Activated T-helper 2 cell treated with anti-CD3 and anti-CD28 coated beads, Interferon-gamma antibody, Interleukin-2, Interleukin-4, amounts not matched to agents 10 μg/mL and 5 μg/mL and 100 μg/mL, durations not matched to agents 14 hours and 24 hours and 36 hours (primary cell): Measurements from ENCODE around the gene UBR7. TPM values are rescaled to one million over a fixed set of nuclear protein-coding genes. Genes with fewer than 3 reads are reported as not detected.
"Not testable (repeated sequence)": the region's sequence is repeated elsewhere in the genome, so short reads cannot be mapped to it uniquely, and the experiment has no call there.

ENCODE experiments used
- DNase-seq: peaks from one replicate; pipeline ENCODE4 v3.0.0; 2021; ENCODE audit warnings: low spot score
- H3K27ac Mint-ChIP-seq: one replicate; pipeline ENCODE4 v1.8.0; 2021; ENCODE audit warnings: mixed read lengths
- H3K27me3 Mint-ChIP-seq: one replicate; pipeline ENCODE4 v1.8.0; 2021; ENCODE audit warnings: low read depth, mixed read lengths
- H3K36me3 Mint-ChIP-seq: one replicate; pipeline ENCODE4 v1.8.0; 2021; ENCODE audit warnings: low read depth, mixed read lengths
- H3K4me1 Mint-ChIP-seq: one replicate; pipeline ENCODE4 v1.8.0; 2021; ENCODE audit warnings: low read depth, mixed read lengths
- H3K4me3 Mint-ChIP-seq: one replicate; pipeline ENCODE4 v1.8.0; 2021; ENCODE audit warnings: low read depth, mild to moderate bottlenecking, moderate library complexity, mixed read lengths
- H3K9me3 Mint-ChIP-seq: one replicate; pipeline ENCODE4 v1.8.0; 2021; ENCODE audit warnings: mixed read lengths
- intact Hi-C: fragments of 100-400 bp; cut with micrococcal nuclease; formaldehyde crosslinking; loops from one replicate; pipeline ENCODE4 v1.15.1; 2023
- total RNA-seq: library from RNA; stranded (reverse); gene quantifications from 2 replicates; pipeline ENCODE4 v1.2.3, GENCODE V29; 2022

Gene UBR7, protein sequence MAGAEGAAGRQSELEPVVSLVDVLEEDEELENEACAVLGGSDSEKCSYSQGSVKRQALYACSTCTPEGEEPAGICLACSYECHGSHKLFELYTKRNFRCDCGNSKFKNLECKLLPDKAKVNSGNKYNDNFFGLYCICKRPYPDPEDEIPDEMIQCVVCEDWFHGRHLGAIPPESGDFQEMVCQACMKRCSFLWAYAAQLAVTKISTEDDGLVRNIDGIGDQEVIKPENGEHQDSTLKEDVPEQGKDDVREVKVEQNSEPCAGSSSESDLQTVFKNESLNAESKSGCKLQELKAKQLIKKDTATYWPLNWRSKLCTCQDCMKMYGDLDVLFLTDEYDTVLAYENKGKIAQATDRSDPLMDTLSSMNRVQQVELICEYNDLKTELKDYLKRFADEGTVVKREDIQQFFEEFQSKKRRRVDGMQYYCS
- 30.9 and 32.9 TPM in 2 replicates for total RNA-seq

DNA sequence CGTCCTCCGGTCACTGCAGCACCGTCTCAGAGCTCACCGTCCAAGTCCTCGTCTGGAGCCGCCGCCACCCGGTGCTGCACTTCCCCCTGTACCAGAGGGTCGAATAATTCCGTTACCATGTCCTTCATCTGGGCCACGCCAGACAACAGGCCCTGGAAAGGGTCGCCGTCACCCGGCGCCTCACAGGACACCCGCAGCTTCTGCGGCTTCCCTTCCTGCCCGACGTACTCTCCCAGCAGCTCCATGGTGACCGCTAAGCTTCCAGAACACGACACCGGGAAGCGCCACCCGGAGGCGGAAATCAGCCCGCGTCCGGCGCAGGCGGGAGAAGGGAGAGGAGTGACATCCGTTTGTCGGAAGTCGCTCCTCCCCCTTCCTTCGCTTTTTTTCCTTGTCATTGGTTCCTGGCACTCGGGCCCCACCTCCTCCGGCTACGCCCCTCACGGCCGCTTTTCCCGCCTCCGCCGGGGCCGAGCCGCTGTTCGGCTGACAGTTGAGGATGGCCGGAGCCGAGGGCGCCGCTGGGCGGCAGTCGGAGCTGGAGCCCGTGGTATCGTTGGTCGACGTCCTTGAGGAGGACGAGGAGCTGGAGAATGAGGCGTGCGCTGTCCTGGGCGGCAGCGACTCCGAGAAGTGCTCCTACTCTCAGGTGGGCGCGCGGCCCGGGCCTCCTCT is at the start of gene UBR7, which contains the start of gene GON7:
Gene UBR7, plus strand, starts transcription at position 464 of the 675 bp plus-strand sequence. Its CDS starts 36 bp downstream, at position 500.
Gene GON7, minus strand, starts transcription at position 273 of the 675 bp plus-strand sequence. Its CDS starts 28 bp downstream, at position 245.
- DNase-seq: peak; percentile 89
- H3K9me3 Mint-ChIP-seq: no peaks in the 10 kb centered on the region
- intact Hi-C loops: loop anchor here (1.0 kb wide), 2 partner anchors 22 to 126 kb away; partner anchors contain the start of genes BTBD7 and LYSET
- H3K36me3 Mint-ChIP-seq: peaks cover 33% of the 10 kb centered on the region
- peak within 1 kb of the TSS; percentile 100 for H3K4me3 Mint-ChIP-seq
- peaks cover 25% of the 10 kb centered on the region for H3K4me1 Mint-ChIP-seq
- no peaks in the 10 kb centered on the region for H3K27me3 Mint-ChIP-seq
- peak within 1 kb of the TSS; percentile 98 for H3K27ac Mint-ChIP-seq

DNA sequence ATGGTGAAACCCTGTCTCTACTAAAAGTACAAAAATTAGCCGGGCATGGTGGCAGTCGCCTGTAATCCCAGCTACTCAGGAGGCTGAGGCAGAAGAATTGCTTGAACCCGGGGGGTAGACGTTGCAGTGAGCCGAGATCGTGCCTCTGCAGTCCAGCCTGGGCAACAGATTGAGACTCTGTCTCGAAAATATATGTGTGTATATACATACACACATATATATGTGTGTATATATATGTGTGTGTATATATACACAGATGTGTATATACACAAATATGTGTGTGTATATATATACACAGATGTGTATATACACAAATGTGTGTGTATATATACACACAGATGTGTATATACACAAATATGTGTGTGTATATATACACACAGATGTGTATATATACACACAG is 48.7 kb upstream of the UBR7 start:
- DNase-seq, H3K4me3 Mint-ChIP-seq, H3K9me3 Mint-ChIP-seq, H3K27me3 Mint-ChIP-seq, intact Hi-C loops, H3K27ac Mint-ChIP-seq, H3K4me1 Mint-ChIP-seq, H3K36me3 Mint-ChIP-seq: not testable (repeated sequence)

DNA sequence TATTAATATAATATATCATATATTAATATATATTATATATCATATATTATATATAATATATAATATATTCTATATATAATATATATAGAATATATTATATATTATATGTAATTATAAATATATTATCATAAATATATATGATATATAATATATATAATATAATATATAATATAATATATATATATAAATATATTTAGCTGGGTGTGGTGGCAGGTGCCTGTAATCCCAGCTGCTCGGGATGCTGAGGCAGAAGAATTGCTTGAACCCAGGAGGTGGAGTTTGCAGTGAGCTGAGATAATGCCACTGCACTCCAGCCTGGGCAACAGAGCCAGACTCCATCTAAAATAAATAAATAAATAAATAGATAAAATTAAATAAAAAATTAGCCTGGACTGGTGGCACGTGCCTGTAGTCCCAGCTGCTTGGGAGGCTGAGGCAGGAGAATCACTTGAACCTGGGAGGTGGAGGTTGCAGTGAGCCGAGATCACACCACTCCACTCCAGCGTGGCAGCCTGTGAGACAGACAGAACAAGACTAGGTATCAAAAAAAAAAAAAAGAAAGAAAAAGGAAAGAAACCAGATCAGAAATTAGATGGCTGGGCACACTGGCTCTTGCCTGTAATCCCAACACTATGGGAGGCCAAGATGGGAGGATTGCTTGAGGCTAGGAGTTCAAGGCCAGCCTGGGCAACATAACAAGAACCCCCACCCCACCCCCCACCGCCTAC is 47.3 kb upstream of the UBR7 start:
- H3K9me3 Mint-ChIP-seq, H3K36me3 Mint-ChIP-seq, H3K27ac Mint-ChIP-seq, intact Hi-C loops, H3K27me3 Mint-ChIP-seq, H3K4me3 Mint-ChIP-seq, DNase-seq, H3K4me1 Mint-ChIP-seq: not testable (repeated sequence)

DNA sequence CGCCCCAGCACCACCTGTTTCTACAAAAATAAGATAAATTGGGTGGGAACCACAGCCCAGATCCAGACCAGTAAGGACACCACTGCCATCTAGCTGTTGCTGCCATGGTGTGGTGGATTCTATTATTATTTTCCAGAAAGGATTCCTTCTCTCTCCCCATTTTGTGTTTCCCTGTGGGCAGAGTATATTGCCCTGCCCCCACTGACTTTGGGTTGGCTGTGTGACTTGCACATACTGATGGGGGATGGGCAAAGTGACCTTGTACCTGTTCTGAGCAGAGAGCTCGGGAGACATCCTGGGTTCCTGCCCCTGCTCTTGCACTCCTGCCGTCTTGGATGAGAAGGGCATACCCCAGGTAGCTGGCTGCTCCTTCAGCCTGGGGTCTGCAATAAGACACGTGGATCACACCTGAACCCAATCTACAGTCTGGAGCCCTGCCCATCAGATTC is 46.7 kb upstream of the UBR7 start:
- Mint-ChIP-seq H3K4me3 (no peak overlapping the region), H3K4me1 (no peaks in the 10 kb centered on the region), H3K9me3 (no peaks in the 10 kb centered on the region), H3K27me3 (no peaks in the 10 kb centered on the region), H3K36me3 (no peaks in the 10 kb centered on the region), H3K27ac (no peak overlapping the region)
- no peak for DNase-seq
- intact Hi-C loops: no loop called here

DNA sequence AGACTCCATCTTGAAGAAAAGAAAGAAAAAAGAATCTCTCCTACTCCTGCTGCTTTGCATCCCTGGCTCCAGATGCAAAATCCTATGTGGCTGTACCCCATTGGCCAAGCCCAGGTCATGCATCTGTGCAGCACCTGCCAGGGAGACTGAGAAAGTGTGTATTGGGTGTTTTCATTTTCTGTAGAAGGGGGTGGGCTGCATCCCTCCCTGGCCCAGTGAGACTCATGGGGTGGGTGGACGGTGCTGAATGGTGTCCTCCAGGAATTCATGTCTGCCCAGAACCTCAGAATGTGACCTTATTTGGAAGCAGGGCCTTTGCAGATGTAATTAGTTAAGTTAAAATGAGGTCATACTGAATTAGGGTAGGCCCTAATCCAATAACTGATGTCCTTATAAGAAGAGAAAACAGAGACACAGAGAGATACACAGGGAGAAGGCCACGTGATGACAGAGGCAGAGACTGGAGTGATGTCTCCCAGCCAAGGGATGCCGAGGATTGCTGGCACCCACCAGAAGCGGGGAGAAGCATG is 45.6 kb upstream of the UBR7 start:
- no peak for DNase-seq
- Mint-ChIP-seq H3K4me1 (no peaks in the 10 kb centered on the region), H3K4me3 (no peak overlapping the region), H3K27ac (no peak overlapping the region), H3K27me3 (no peaks in the 10 kb centered on the region), H3K36me3 (no peaks in the 10 kb centered on the region), H3K9me3 (no peaks in the 10 kb centered on the region)
- intact Hi-C loops: no loop called here

DNA sequence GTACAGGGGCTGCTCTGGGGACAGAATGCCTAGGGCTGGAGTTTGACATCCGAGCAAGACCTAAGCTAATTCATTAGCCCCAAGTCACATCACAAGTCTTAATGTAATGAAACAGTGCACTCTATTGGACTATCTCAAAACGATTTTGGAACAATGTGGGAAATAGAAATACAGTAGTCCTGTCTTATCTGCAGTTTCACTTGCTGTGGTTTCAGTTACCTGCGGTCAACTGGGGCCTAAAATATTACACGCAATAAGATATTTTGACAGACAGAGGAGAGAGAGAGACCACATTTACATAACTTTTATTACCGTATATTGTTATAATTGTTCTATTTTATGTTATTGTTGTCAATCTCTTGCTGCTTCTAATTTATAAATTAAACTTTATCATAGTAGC is 43.5 kb upstream of the UBR7 start:
- no peaks in the 10 kb centered on the region for H3K9me3 Mint-ChIP-seq
- no peak overlapping the region for H3K4me3 Mint-ChIP-seq
- H3K36me3 Mint-ChIP-seq: no peaks in the 10 kb centered on the region
- intact Hi-C loops: no loop called here
- no peak overlapping the region for H3K27ac Mint-ChIP-seq
- no peak for DNase-seq
- no peaks in the 10 kb centered on the region for H3K4me1 Mint-ChIP-seq
- no peaks in the 10 kb centered on the region for H3K27me3 Mint-ChIP-seq

DNA sequence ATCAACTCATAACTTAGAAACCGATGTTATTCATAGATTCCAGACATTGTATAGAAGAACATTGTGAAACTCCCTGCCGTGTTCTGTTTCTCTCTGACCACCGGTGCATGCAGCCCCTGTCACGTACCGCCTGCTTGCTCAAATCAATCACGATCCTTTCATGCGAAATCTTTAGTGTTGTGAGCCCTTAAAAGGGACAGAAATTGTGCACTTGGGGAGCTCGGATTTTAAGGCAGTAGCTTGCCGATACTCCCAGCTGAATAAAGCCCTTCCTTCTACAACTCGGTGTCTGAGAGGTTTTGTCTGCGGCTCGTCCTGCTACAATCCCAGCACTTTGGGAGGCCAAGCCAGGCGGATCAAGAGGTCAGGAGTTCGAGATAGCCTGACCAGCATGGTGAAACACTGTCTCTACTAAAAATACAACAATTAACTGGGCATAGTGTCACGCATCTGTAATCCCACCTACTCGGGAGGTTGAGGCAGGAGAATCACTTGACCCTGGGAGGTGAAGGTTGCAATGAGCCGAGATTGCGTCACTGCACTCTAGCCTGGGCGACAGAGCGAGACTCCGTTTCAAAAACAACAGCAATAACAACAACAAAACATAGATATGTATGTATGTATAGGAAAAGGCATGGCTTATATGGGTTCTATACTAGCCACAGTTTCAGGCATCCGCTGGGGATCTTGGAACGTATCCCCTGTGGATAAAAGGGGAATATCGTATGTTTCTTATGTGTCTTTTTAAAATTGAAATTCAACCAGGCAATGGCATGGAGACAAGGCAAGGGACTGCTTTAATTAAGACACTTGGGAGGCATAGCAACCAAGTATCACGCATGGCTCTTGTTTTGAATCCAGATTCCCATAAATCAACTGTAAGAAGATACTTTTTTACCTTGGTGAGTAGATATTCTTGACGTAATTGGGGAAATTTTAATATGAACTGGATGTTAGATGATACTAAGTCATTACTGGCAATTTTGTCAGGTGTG is 41.5 kb upstream of the UBR7 start:
- H3K9me3 Mint-ChIP-seq, intact Hi-C loops, DNase-seq, H3K4me3 Mint-ChIP-seq, H3K27me3 Mint-ChIP-seq, H3K36me3 Mint-ChIP-seq, H3K4me1 Mint-ChIP-seq, H3K27ac Mint-ChIP-seq: not testable (repeated sequence)

DNA sequence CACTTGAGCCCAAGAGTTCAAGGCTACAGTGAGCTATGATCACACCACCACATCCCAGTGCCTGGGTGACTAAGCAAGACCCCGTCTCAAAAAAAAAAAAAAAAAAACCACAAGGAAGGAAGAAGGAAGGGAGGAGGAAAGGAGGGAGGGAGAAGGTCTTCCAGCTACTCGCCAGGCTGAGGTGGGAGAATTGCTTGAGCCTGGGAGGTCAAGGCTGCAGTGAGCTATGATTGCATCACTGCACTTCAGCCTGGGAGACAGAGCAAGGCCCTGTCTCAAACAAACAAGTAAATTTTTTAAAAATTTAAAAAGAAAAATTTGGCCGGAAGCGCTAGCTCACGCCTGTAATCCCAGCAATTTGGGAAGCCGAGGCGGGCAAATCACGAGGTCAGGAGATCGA is 38.4 kb upstream of the UBR7 start:
- H3K4me3 Mint-ChIP-seq, H3K4me1 Mint-ChIP-seq, H3K27ac Mint-ChIP-seq, H3K27me3 Mint-ChIP-seq, intact Hi-C loops, H3K9me3 Mint-ChIP-seq, H3K36me3 Mint-ChIP-seq, DNase-seq: not testable (repeated sequence)

DNA sequence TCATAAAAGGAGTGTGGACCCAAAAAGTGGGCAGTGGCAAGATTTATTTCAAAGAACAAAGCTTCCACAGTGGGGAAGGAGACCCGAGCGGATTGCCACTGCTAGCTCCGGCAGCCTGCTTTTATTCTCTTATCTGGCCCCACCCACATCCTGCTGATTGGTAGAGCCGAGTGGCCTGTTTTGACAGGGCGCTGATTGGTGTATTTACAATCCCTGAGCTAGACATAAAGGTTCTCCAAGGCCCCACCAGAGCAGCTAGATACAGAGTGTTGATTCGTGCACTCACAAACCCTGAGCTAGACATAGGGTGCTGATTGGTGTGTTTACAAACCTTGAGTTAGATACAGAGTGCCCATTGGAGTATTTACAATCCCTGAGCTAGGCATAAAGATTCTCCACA is 37.4 kb upstream of the UBR7 start:
- H3K4me1 Mint-ChIP-seq, intact Hi-C loops, H3K4me3 Mint-ChIP-seq: not testable (repeated sequence)

DNA sequence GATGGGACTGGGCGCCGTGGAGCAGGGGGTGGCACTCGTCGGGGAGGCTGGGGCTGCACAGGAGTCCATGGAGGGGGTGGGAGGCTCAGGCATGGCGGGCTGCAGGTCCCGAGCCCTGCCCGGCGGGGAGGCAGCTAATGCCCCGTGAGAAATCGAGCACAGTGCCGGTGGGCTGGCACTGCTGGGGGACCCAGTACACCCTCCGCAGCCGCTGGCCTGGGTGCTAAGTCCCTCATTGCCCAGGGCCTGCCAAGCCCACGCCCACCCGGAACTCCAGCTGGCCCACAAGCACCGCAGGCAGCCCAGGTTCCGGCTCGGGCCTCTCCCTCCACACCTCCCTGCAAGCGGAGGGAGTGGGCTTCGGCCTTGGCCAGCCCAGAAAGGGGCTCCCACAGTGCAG is 36.9 kb upstream of the UBR7 start:
- DNase-seq, H3K4me3 Mint-ChIP-seq, H3K9me3 Mint-ChIP-seq, H3K36me3 Mint-ChIP-seq, H3K27me3 Mint-ChIP-seq, H3K4me1 Mint-ChIP-seq, H3K27ac Mint-ChIP-seq, intact Hi-C loops: not testable (repeated sequence)

More for the DNA sequence above, 37.4 kb upstream of the UBR7 start:
- H3K27ac Mint-ChIP-seq, H3K9me3 Mint-ChIP-seq, H3K27me3 Mint-ChIP-seq, DNase-seq, H3K36me3 Mint-ChIP-seq: not testable (repeated sequence)

DNA sequence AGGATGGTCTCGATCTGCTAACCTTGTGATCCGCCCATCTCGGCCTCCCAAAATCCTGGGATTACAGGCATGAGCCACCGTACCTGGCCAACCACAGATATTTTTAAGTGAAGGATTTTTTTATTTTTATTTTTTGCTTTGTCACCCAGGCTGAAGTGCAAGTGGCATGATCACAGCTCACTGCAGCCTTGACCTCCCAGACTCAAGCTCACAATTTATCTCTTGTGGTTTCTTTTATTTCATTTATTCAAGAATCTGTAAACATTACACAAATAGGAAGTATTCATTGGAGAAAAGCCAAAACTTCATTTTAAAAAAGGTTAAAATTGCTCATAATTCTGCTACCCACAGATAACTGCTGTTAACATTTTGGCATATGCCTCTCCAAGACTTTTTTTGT is 35.7 kb upstream of the UBR7 start:
- Mint-ChIP-seq H3K9me3 (no peaks in the 10 kb centered on the region), H3K27ac (no peak overlapping the region), H3K27me3 (peaks cover 3% of the 10 kb centered on the region), H3K36me3 (no peaks in the 10 kb centered on the region), H3K4me3 (no peak overlapping the region), H3K4me1 (peaks cover 5% of the 10 kb centered on the region)
- intact Hi-C loops: no loop called here
- DNase-seq: no peak

DNA sequence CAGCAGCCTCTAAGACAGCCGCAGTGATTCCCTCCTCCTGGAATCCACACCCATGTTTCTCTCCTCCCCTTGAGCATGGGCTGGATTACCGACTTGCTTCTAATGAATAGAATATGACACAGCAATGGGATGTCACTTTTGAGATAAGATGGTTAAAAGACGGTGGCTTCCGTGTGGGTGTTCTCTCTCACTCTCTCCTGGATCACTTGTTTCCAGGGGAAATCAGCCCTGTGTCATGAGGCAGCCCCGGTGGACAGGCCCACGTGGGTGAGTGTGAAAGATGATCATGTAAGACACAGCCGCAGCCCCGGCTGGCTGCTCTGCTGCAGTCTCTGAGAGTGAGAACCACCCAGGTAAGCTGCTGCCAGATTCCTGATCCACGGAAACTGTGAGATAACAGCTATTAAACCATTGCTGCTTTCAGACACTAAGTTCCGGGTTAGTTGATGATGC is 33.1 kb upstream of the UBR7 start:
- H3K36me3 Mint-ChIP-seq: no peaks in the 10 kb centered on the region
- H3K27ac Mint-ChIP-seq: no peak overlapping the region
- H3K4me1 Mint-ChIP-seq: peaks cover 5% of the 10 kb centered on the region
- peaks cover 3% of the 10 kb centered on the region for H3K27me3 Mint-ChIP-seq
- intact Hi-C loops: no loop called here
- no peak for DNase-seq
- H3K4me3 Mint-ChIP-seq: no peak overlapping the region
- no peaks in the 10 kb centered on the region for H3K9me3 Mint-ChIP-seq
